Esophagus muscularis mucosa (tissue), 4 donors: Measurements from ENCODE around the gene CDH1. TPM values are rescaled to one million over a fixed set of nuclear protein-coding genes. Genes with fewer than 3 reads are reported as not detected.

ENCODE experiments used
- DNase-seq: peaks from one replicate; pipeline ENCODE4 v3.0.0-alpha.2; 2017; ENCODE audit errors: extremely low spot score
- H3K27ac ChIP-seq, 4 donors: fragments of 200-600 bp; sonication (generic); replicated peaks in 1 of 4; 1 replicate in 3 of 4; 2 replicates in 1 of 4; pipeline ENCODE4 v1.5.1; 2016 to 2019; ENCODE audit warnings: mild to moderate bottlenecking in 1 of 4
- H3K27me3 ChIP-seq, 4 donors: fragments of 200-600 bp; sonication (generic); one replicate each; pipeline versions ENCODE4 v1.5.1 to v1.6.0; 2016 to 2019
- H3K36me3 ChIP-seq, 4 donors: fragments of 200-600 bp; sonication (generic); one replicate each; pipeline ENCODE4 v1.5.1; 2016 to 2019
- H3K4me1 ChIP-seq, 4 donors: fragments of 200-600 bp; sonication (generic); one replicate each; pipeline ENCODE4 v1.5.1; 2016 to 2019
- H3K4me3 ChIP-seq, 4 donors: fragments of 200-600 bp; sonication (generic); 1 replicate in 2 of 4; 2 replicates in 2 of 4; pipeline ENCODE4 v1.5.1; 2016 to 2019; ENCODE audit warnings: mild to moderate bottlenecking in 4 of 4, moderate library complexity in 1 of 4
- H3K9me3 ChIP-seq, 4 donors: fragments of 200-600 bp; sonication (generic); 1 replicate in 3 of 4; 2 replicates in 1 of 4; pipeline ENCODE4 v1.5.1; 2016 to 2019
- CTCF ChIP-seq, 3 experiments: fragments of 200-600 bp in 2 of 3; fragments of 450-650 bp in 1 of 3; sonication (generic) in 2 of 3; IDR thresholded peaks; one replicate each; pipeline ENCODE4 v1.5.1; 2017 to 2019; ENCODE audit warnings: antibody characterized with exemption in 3 of 3, mild to moderate bottlenecking in 2 of 3, moderate library complexity in 1 of 3
- EP300 ChIP-seq: sonication (generic); formaldehyde crosslinking; IDR thresholded peaks from one replicate; pipeline ENCODE4 v1.6.1; 2017; ENCODE audit warnings: antibody characterized with exemption
- POLR2A ChIP-seq: fragments of 450-650 bp; IDR thresholded peaks from one replicate; pipeline ENCODE4 v1.6.1; 2017; ENCODE audit warnings: antibody characterized with exemption, moderate library complexity, mild to moderate bottlenecking, low read depth
- POLR2AphosphoS5 ChIP-seq, 2 donors: sonication (generic); formaldehyde crosslinking; IDR thresholded peaks; one replicate each; pipeline ENCODE4 v1.6.1; 2017; ENCODE audit warnings: antibody characterized with exemption in 2 of 2
- WGBS: methylation state at CpG from one replicate; pipeline ENCODE4 v1.1.5; 2018; 5-methylcytosine and 5-hydroxymethylcytosine counted together
- intact Hi-C: fragments of 100-400 bp; cut with DNase I; formaldehyde crosslinking; loops from one replicate; pipeline ENCODE4 v1.15.1; 2023
- total RNA-seq, 4 donors: library from RNA; depleted of rRNA; stranded (reverse); fragments of >200 nt; gene quantifications; one replicate each; pipeline versions ENCODE4 v1.1.0 to v1.2.1, GENCODE V29; 2016

Gene CDH1
- total RNA-seq, 4 donors from 2014 or later = 0.17 to 0.83 (median 0.51) TPM

- Histone ChIP-seq H3K4me3 (no peak overlapping the region), H3K27ac (no peak overlapping the region), H3K36me3 (no peaks in the 10 kb centered on the region), H3K9me3 (no peaks in the 10 kb centered on the region), H3K4me1 (no peaks in the 10 kb centered on the region), H3K27me3 (no peaks in the 10 kb centered on the region)
- DNase-seq = no peak
- 75% methylated on average over 7 of the region's 7 CpGs for WGBS
- intact Hi-C loops = no loop called here
- TF ChIP-seq POLR2A = no peak
- TF ChIP-seq POLR2AphosphoS5 (IDR thresholded peaks at IDR 0.05) = no peak
- TF ChIP-seq EP300 = no peak
- TF ChIP-seq CTCF (IDR thresholded peaks at IDR 0.05) = no peak
These were observed 31.1 kb downstream of the CDH1 start for GRCh38 chr16:68768175-68768574.

- intact Hi-C loops = no loop called here
- H3K9me3 ChIP-seq = no peaks in the 10 kb centered on the region
- no peak overlapping the region for H3K27ac ChIP-seq
- DNase-seq = no peak
- no peaks in the 10 kb centered on the region for H3K27me3 ChIP-seq
- no peaks in the 10 kb centered on the region for H3K4me1 ChIP-seq
- TF ChIP-seq CTCF (IDR thresholded peaks at IDR 0.05) (no peak), EP300 (no peak), POLR2A (no peak), POLR2AphosphoS5 (IDR thresholded peaks at IDR 0.05) (no peak)
- WGBS = 87% methylated on average over 2 of the region's 2 CpGs
- H3K36me3 ChIP-seq = no peaks in the 10 kb centered on the region
- no peak overlapping the region for H3K4me3 ChIP-seq
These were observed 31.7 kb downstream of the CDH1 start for GRCh38 chr16:68768771-68769170.

- no peak for DNase-seq
- H3K4me1 ChIP-seq = no peaks in the 10 kb centered on the region
- H3K27me3 ChIP-seq = no peaks in the 10 kb centered on the region
- 79% methylated on average over 8 of the region's 8 CpGs for WGBS
- no peak overlapping the region for H3K4me3 ChIP-seq
- TF ChIP-seq POLR2AphosphoS5 (IDR thresholded peaks at IDR 0.05) (no peak), CTCF (IDR thresholded peaks at IDR 0.05) (no peak), POLR2A (no peak), EP300 (no peak)
- H3K36me3 ChIP-seq = no peaks in the 10 kb centered on the region
- H3K9me3 ChIP-seq = no peaks in the 10 kb centered on the region
- intact Hi-C loops = no loop called here
- no peak overlapping the region for H3K27ac ChIP-seq
These were observed 33.6 kb downstream of the CDH1 start for GRCh38 chr16:68770671-68771070.

GRCh38 chr16:68772030-68772681, 35.1 kb downstream of the CDH1 start:
- no peaks in the 10 kb centered on the region for H3K27me3 ChIP-seq
- DNase-seq = no peak
- no peak overlapping the region for H3K4me3 ChIP-seq
- WGBS = 94% methylated on average over 11 of the region's 11 CpGs
- no peak for TF ChIP-seq CTCF (IDR thresholded peaks at IDR 0.05)
- TF ChIP-seq EP300 = no peak
- TF ChIP-seq POLR2AphosphoS5 (IDR thresholded peaks at IDR 0.05) = no peak
- TF ChIP-seq POLR2A = no peak
- H3K4me1 ChIP-seq = no peaks in the 10 kb centered on the region
- no peak overlapping the region for H3K27ac ChIP-seq
- H3K36me3 ChIP-seq = no peaks in the 10 kb centered on the region
- H3K9me3 ChIP-seq = no peaks in the 10 kb centered on the region
- intact Hi-C loops = no loop called here

- Histone ChIP-seq H3K27ac (no peak overlapping the region), H3K27me3 (no peaks in the 10 kb centered on the region), H3K4me1 (no peaks in the 10 kb centered on the region), H3K4me3 (no peak overlapping the region), H3K36me3 (no peaks in the 10 kb centered on the region), H3K9me3 (no peaks in the 10 kb centered on the region)
- no peak for DNase-seq
- intact Hi-C loops = no loop called here
- WGBS = 93% methylated on average over 2 of the region's 2 CpGs
- no peak for TF ChIP-seq POLR2AphosphoS5 (IDR thresholded peaks at IDR 0.05)
- TF ChIP-seq CTCF (IDR thresholded peaks at IDR 0.05) = no peak
- TF ChIP-seq POLR2A = no peak
- no peak for TF ChIP-seq EP300
These were observed 35.8 kb downstream of the CDH1 start for GRCh38 chr16:68772871-68773270.
